HG03575 (cell line): Measurements from ENCODE around the gene FAM110C.
"Not testable (repeated sequence)": the region's sequence is repeated elsewhere in the genome, so short reads cannot be mapped to it uniquely, and the experiment has no call there.

ENCODE experiments used
- ATAC-seq: cut with Tn5 transposase; IDR thresholded peaks from one replicate; pipeline ENCODE4 v1.9.1; 2021; ENCODE audit not compliant: unreplicated experiment, insufficient number of reproducible peaks, low FRiP score; ENCODE audit errors: extremely low read depth

The FAM110C gene

GRCh38 chr2:46471-47345 is at the start of gene FAM110C:
Gene FAM110C, minus strand, starts transcription at chr2:46505. Its CDS starts 120 bp downstream, at chr2:46385.
- ATAC-seq: no peak

DNA sequence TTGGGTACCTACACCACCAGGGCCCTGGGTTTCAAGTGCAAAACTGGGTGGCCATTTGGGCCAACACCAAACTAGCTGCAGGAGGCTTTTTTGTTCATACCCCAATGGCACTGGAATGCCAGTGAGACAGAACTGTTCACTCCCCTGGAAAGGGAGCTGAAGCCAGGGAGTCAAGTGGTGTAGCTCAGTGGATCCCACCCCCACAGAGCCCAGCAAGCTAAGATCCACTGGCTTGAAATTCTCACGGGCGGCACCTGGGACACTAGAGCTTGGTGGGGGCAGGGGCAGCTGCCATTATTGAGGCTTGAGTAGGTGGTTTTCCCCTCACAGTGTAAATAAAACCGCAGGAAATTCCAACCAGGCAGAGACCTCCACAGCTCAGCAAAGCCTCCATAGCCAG is 46.0 kb upstream of the FAM110C start:
- ATAC-seq: no peak

DNA sequence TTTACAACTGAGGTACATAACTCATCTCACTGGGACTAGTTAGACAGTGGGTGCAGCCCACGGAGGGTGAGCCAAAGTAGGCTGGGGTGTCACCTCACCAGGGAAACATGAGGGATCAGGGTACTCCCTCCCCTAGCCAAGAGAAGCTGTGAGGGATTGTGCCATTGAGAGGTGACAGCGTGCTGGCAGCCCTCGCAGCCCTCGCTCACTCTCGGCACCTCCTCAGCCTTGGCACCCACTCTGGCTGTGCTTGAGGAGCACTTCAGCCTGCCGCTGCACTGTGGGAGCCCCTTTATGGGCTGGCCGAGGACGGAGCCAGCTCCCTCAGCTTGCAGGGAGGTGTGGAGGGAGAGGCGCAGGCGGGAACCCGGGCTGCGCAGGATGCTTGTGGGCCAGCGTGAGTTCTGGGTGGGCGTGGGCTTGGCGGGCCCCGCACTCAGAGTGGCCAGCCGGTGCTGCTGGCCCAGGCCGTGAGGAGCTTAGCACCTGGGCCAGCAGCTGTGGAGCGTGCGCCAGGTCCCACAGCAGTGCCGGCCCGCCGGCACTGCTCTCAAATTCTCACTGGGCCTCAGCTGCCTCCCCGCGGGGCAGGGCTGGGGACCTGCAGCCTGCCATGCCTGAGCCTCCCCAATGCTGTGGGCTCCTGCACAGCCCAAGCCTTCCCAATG is 44.5 kb upstream of the FAM110C start:
- ATAC-seq: no peak

DNA sequence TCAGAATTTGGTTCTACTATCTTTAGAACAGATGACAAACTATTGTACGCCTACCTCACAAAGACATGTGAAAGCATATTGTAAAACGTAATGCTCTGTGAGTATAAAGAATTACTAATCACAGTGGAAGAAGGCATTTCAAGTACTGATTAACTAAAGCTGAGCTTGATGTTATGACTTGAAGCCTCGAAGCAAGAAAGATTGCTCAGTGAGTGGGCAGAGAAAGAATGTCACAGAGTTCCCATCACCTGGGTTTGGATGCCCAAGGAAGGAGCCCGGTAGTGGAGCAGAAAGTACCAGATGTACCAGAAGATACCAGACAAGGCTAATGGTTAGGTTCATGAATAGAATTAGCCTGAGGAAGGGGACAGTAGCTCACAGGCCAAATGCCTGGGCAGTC is 39.5 kb upstream of the FAM110C start:
- ATAC-seq: no peak

DNA sequence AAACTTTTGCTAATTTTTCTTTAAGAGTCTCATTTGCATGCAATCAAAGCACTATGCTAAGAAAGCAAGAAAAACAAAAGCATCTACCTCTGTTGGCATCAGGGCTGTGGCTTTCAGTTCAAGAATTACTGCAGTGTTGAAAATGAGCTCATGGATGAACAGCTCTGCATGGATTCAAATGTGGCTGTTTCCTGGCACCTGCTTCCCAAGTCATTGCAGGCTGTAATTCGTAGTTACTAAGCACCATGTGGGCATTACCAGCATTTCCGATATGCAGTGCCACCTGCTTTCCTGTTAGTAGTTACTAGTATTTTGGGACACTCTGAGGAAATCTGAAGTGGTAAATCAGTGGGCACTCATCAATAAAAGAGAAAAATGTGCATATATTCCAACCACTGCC is 37.8 kb upstream of the FAM110C start:
- ATAC-seq: no peak

DNA sequence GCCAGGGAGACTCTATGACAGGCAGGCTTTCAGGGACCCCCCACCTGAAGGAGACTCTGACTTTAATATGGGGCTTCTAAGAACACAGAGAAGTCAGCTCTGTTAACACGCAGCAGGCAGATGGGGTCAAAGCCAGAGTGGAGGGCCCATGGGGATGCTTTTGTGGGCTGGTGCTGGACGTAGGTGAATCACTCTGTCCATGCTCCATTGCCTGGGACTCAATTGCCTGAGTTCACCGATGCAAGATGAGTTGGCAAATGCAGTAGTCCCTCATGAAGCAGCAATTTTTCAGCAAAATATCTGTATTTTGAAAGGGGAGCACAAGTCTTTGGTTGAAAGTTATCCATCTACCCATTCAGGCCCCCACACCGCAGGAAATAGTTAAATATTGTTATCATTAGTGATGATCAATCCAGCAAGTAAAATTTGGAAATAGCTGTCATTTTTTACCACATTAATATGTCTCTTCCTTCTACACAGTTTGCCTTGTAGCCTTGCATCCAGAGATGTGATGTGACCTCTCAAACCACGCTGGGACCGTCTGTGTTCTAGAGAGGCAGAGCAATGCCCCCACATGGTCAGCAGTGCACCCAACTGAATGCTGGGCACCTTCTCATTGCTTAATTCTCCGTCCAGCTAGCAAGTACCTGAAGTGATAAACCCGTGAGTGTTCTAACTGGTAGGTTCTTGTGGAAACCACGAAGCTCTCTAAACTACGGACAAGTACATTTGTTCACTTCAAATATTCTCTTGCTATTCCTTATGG is 34.8 kb upstream of the FAM110C start:
- no peak for ATAC-seq

DNA sequence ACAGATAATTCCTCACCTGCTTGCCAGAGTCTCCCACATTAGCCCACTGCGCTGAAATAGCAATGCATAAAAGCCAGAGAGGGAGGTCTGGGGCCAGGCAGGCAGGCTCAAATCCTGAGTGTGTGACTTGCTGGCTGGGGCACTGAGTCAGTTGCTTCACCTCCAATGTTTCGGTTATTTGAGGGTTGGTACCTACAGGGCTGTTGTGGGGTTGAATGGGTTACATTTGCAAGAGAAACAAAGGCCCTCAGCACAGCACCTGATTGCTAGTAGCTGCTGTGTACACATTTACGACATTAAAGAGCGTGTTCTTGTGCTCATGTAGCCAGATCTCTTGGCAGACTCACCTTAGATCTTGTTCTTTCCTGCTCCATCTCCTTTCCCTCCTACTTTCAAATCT is 34.1 kb upstream of the FAM110C start:
- ATAC-seq: no peak

DNA sequence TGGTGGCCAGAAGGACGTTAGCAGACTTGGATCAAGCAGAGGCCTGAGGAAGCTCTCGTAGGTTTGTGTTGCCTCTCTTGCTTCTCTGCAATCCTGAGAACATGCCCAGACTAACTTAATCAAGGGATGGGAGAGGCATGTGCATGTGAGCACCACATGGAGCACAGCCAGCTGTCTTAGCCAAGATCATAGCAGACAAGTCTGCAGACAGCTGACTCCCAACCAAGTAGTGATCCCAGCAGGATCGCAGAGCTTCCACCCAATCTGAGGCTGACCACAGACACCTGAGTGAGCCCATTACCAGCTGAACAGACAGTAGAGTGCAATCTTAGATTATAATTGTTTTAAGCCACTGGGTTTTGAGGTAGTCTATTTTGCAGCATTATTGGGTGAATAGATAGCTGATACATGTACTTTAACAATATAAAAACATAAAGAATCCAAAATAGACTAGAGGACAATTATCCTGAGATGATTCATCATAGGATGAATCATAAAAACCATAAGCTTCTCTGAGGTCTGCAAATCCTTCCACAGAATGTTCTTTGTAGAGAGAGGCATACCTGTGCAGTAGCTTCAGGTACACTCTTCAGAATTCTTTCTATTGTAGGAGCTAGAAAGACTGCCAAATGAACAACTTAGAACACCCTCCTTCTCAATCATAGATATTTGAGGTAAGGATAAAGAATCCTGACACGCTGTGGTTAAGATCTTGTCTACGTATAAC is 25.2 kb upstream of the FAM110C start:
- ATAC-seq: no peak

DNA sequence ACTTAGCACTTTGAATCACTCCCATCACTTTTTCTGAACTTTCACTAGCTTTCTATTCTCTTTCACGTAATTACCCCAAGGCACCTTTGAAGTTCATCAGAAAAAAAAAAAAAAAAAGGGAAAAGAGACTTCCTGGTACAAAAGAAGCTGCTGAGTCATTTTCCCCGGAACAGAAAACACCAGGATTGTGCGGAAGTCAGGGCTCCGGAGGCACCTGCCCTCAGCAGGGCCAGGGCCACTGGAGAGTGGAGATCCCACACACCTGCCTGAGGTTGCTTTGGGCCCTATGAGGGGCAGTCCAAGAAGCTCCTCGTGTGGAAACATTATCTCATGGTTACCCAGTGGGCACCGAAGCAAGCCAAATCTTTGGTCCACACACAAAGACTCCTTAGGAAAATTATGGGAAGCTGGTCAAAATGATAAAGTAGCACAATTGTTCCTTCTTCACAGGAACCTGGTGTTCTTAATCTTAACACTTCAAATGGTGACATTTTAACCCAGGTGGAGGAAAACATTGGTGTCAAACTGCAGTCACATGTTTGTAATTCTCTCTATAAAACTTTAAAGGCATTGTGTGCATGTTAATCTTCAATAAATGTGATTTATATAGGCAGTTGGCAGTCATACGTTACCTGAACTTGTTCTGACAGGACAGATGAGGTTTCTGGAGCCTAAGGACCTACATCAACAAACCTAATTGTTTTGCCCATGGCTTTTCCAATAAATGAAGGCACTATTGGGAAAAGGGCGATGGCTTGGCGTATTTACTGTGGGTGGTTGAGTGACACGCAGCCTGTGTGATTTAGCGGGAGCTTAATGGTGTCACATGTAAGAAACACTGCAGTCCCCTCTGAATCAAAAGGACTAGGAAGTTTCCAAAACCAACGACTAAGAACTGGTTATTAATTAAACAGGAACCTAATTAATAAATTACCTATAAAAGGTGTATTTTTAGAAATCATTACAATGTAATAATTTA is 23.4 kb upstream of the FAM110C start:
- ATAC-seq: no peak

GRCh38 chr2:68637-69036 is 22.3 kb upstream of the FAM110C start:
- not testable (repeated sequence) for ATAC-seq

DNA sequence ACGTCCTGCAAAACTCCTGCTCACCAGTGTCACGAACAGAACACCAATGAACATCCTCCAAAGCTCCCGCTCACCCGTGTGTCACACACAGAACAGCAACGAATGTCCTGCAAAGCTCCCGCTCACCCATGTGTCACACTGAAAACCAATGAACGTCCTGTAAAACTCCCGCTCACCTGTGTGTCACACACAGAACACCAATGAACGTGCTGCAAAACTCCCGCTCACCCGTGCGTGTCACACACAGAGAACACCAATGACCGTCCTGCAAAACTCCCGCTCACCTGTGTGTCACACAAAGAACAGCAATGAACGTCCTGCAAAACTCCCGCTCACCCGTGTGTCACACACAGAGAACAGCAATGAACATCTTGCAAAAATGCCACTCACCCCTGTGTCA is 20.5 kb upstream of the FAM110C start:
- no peak for ATAC-seq

DNA sequence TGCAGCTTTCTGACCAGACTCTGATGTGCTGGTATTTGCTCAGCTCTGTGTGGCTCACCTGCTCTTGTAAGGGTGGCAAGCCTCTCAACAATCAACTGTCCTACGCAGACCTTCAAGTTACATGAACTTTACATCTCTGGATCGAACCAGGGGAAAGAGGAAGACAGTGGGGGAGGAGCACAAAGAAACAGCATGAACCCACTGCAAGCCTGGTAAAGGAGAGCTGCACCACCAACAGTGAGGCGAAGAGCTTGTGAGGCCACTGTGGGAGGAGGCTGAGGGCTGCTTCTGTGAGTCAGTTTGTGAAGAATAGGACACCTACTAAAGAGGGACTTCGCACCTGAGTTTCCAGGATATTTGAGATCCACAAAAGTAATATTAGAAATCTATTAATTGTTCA is 18.8 kb upstream of the FAM110C start:
- ATAC-seq: no peak

DNA sequence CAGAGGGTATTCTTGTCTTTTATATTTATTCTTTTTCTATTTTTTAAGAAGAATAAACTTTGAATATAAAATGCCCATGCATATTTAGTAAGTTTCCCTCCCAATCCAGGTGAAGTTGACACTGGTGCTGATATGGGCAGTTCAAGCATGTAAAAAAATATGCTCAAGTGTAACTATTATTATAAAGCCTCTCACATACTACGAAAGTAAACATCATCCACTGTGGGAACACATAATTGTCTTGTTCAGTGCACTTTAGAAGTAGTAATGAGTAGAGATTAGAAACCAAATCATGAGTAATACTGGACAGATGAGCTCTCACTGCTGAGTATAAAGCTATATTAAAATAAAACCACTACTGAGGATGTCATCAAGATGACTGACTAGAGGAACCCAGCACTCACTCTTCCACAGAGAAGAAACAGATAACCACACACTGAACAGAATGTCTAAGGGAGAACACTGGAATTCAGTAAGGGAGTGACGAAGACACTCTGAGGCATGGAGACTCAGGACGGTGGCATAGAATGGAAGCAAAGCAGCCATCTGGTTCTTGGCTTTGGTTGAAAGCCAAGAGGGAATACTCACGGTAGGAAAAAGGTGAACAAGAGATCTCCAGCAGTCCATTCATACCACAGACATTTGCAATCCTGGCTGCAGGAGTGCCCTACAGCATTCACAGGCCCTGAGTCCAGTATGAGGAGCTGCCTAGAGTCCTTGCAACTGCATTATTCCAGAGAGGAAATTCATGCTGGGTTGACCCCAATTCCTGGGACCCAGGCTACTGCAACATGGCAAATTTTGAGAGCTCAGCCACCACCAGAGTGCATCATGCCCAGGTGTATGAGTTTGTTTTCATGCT is 9.5 kb upstream of the FAM110C start:
- no peak for ATAC-seq

GRCh38 chr2:51613-52012 is 5.3 kb upstream of the FAM110C start:
- no peak for ATAC-seq

DNA sequence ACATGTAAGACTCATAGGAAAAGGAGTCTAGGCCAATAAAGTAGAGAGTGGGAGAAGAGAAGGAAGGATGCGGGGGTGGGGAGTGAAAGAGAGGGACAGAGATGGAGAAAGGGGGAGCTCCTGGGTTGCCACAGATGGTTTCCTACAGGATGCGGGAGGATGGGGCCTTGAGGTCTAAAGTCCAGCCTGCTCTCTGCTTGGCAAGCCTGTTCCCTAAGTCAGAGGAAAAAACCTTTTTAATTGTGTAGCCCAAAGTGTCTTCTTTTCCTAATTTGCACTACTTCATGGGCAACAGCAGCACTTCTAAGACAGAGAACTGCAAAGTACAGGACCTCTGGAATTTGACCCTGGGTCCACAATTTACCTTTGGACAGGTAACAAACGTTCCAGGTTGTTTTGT is 1.4 kb upstream of the FAM110C start:
- ATAC-seq: no peak

- ATAC-seq: no peak
Measured at GRCh38 chr2:47346-47725, 1.0 kb upstream of the FAM110C start.

- ATAC-seq: no peak
Measured at GRCh38 chr2:46131-46470, 204 bp downstream of the FAM110C start.
